ENCODE measurements around the gene ARMC6. TPM values are rescaled to one million over a fixed set of nuclear protein-coding genes. Genes with fewer than 3 reads are reported as not detected.
"Not testable (repeated sequence)": the region's sequence is repeated elsewhere in the genome, so short reads cannot be mapped to it uniquely, and the experiment has no call there.

Gene ARMC6
- total RNA-seq, 1 donor from 2014 or later, result 47.4 TPM

- no peak for DNase-seq
These were observed 43.7 kb downstream of the ARMC6 start for GRCh38 chr19:19077103-19077502.

GRCh38 chr19:19078801-19079200, 45.4 kb downstream of the ARMC6 start:
- DNase-seq, result no peak

GRCh38 chr19:19079571-19079970, 46.2 kb downstream of the ARMC6 start:
- no peak for DNase-seq

- DNase-seq, result no peak
These were observed 48.3 kb downstream of the ARMC6 start for GRCh38 chr19:19081642-19082151.

- no peak for DNase-seq
These were observed 50.2 kb downstream of the ARMC6 start for GRCh38 chr19:19083413-19084178.

GRCh38 chr19:19087676-19088075, 54.3 kb downstream of the ARMC6 start:
- no peak for DNase-seq

- no peak for DNase-seq
These were observed 61.1 kb downstream of the ARMC6 start for GRCh38 chr19:19094513-19094912.

GRCh38 chr19:19095691-19096090, 62.3 kb downstream of the ARMC6 start:
- no peak for DNase-seq

- DNase-seq, result no peak
These were observed 63.5 kb downstream of the ARMC6 start for GRCh38 chr19:19096641-19097627.

- DNase-seq, result no peak
These were observed 64.8 kb downstream of the ARMC6 start for GRCh38 chr19:19098084-19098702.

GRCh38 chr19:19098703-19099632, 65.6 kb downstream of the ARMC6 start:
- no peak for DNase-seq

- DNase-seq, result no peak
These were observed 68.1 kb downstream of the ARMC6 start for GRCh38 chr19:19101540-19101939.

GRCh38 chr19:19102566-19102965, 69.2 kb downstream of the ARMC6 start:
- not testable (repeated sequence) for DNase-seq

- DNase-seq, result no peak
These were observed 69.8 kb downstream of the ARMC6 start for GRCh38 chr19:19103167-19103566.

GRCh38 chr19:19105365-19106055, 72.1 kb downstream of the ARMC6 start:
- no peak for DNase-seq

- DNase-seq, result no peak
These were observed 72.7 kb downstream of the ARMC6 start for GRCh38 chr19:19106056-19106551.

GRCh38 chr19:19106938-19107337, 73.5 kb downstream of the ARMC6 start:
- DNase-seq, result not testable (repeated sequence)

- DNase-seq, result no peak
These were observed 74.3 kb downstream of the ARMC6 start for GRCh38 chr19:19107654-19108053.

Data from occipital lobe (tissue), 2 donors.